GM19324 (cell line): ENCODE measurements around the gene VENTX.
"Not testable (repeated sequence)": the region's sequence is repeated elsewhere in the genome, so short reads cannot be mapped to it uniquely, and the experiment has no call there.

Source experiments
- ATAC-seq: cut with Tn5 transposase; IDR thresholded peaks from one replicate; pipeline ENCODE4 v1.9.1; 2021; ENCODE audit warnings: mild to moderate bottlenecking, moderate library complexity; ENCODE audit not compliant: unreplicated experiment, low FRiP score

VENTX gene

GRCh38 chr10:133234796-133235195, 2.9 kb upstream of the VENTX start:
- ATAC-seq, result not testable (repeated sequence)

- ATAC-seq, result no peak
Observed at GRCh38 chr10:133235265-133235855, 2.3 kb upstream of the VENTX start.

- ATAC-seq, result no peak
Observed at GRCh38 chr10:133235932-133236331, 1.7 kb upstream of the VENTX start.

GRCh38 chr10:133236401-133237240, 1.0 kb upstream of the VENTX start:
- no peak for ATAC-seq

GRCh38 chr10:133237241-133237587, 441 bp upstream of the VENTX start:
- no peak for ATAC-seq

GRCh38 chr10:133238466-133238804, 780 bp downstream of the VENTX start:
- ATAC-seq, result no peak

GRCh38 chr10:133239990-133240389, 2.3 kb downstream of the VENTX start:
- ATAC-seq, result no peak

GRCh38 chr10:133241501-133242205, 4.0 kb downstream of the VENTX start:
- ATAC-seq, result no peak

GRCh38 chr10:133242611-133243356, 5.1 kb downstream of the VENTX start:
- no peak for ATAC-seq

- ATAC-seq, result no peak
Observed at GRCh38 chr10:133243593-133243992, 5.9 kb downstream of the VENTX start.

- ATAC-seq, result no peak
Observed at GRCh38 chr10:133245439-133246235, 8.0 kb downstream of the VENTX start.

GRCh38 chr10:133246236-133246626, 8.6 kb downstream of the VENTX start:
- no peak for ATAC-seq

GRCh38 chr10:133247681-133248333, 10.2 kb downstream of the VENTX start:
- ATAC-seq, result no peak

- no peak for ATAC-seq
Observed at GRCh38 chr10:133248334-133248715, 10.7 kb downstream of the VENTX start.

- no peak for ATAC-seq
Observed at GRCh38 chr10:133249094-133249780, 11.6 kb downstream of the VENTX start.

GRCh38 chr10:133249975-133250754, 12.5 kb downstream of the VENTX start:
- no peak for ATAC-seq

- no peak for ATAC-seq
Observed at GRCh38 chr10:133251388-133252222, 13.9 kb downstream of the VENTX start.

GRCh38 chr10:133252223-133252552, 14.5 kb downstream of the VENTX start:
- no peak for ATAC-seq
